CD4-positive, alpha-beta T cell treated with Interleukin-10 for 1 hour (primary cell): ENCODE data around the gene SH3GL2.

ENCODE experiments used
- DNase-seq: peaks from one replicate; pipeline ENCODE4 v3.0.0-alpha.2; 2020

The SH3GL2 gene

GRCh38 chr9:17824616-17825264 is 245.9 kb downstream of the SH3GL2 start:
- no peak for DNase-seq

GRCh38 chr9:17825265-17825659 is 246.4 kb downstream of the SH3GL2 start:
- DNase-seq, result no peak

DNA sequence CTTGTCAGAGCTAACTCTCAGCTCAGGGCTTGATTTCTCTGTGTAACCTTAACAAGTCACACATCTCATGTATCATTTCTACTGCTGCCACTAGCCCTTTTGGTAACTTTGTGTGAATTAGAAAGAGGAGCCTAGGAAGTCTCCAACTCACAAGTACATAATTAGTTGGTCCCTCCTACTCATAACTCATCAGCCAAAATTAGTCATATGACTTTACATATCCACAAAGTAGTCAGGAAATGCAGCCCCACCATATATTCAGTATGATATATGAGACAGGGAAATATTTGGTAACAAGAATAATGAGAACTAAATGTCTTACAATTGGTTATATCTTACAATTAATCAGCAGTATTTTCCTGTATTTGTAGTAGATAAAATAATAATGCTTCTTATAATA is 250.2 kb downstream of the SH3GL2 start:
- no peak for DNase-seq

GRCh38 chr9:17829812-17830385 is 251.0 kb downstream of the SH3GL2 start:
- no peak for DNase-seq

- DNase-seq, result no peak
Measured at GRCh38 chr9:17832812-17833211, 253.9 kb downstream of the SH3GL2 start.

GRCh38 chr9:17833846-17834245 is 255.0 kb downstream of the SH3GL2 start:
- DNase-seq, result no peak

- no peak for DNase-seq
Measured at GRCh38 chr9:17837965-17838364, 259.1 kb downstream of the SH3GL2 start.

DNA sequence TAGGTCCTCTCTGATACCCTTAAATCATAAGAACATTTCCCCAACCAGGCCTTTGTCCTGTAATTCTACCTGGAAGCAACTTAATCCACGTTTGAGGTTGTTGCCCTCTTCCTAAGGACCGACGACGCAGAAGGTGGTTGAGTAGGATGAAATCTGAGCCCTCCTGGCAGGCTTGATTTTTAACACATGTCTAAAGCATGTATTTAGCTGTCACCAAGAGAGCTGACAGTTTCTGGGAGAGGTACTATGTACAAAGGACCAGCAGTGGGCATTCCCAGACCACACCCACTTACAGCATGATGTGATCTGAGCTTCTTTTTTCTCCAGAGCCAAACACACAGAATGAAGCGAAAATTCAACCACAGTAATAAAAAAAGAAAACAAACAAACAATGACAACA is 260.9 kb downstream of the SH3GL2 start:
- no peak for DNase-seq

GRCh38 chr9:17843236-17843635 is 264.4 kb downstream of the SH3GL2 start:
- DNase-seq, result no peak
